Hepatocyte (in vitro differentiated cells): ENCODE results near the gene IL23R. TPM values are rescaled to one million over a fixed set of nuclear protein-coding genes. Genes with fewer than 3 reads are reported as not detected.

Experiments
- DNase-seq: peaks from one replicate; pipeline ENCODE4 v3.0.0-alpha.2; 2016; ENCODE audit warnings: low spot score
- H2AFZ ChIP-seq: fragments of 200-600 bp; sonication (generic); 2 replicates; pipeline ENCODE4 v1.6.0; 2016; ENCODE audit warnings: antibody characterized with exemption, mild to moderate bottlenecking
- H3K27ac ChIP-seq: fragments of 200-600 bp; sonication (generic); 2 replicates; pipeline ENCODE4 v1.5.1; 2016; ENCODE audit warnings: mild to moderate bottlenecking
- H3K27me3 ChIP-seq: fragments of 200-600 bp; sonication (generic); 2 replicates; pipeline ENCODE4 v1.6.1; 2016
- H3K36me3 ChIP-seq: fragments of 200-600 bp; sonication (generic); replicated peaks from 2 replicates; pipeline ENCODE4 v1.5.1; 2016; ENCODE audit warnings: low read depth; ENCODE audit not compliant: insufficient read depth
- H3K4me1 ChIP-seq: fragments of 200-600 bp; sonication (generic); 2 replicates; pipeline ENCODE4 v1.5.1; 2016; ENCODE audit warnings: mild to moderate bottlenecking, moderate library complexity; ENCODE audit not compliant: insufficient read depth
- H3K4me2 ChIP-seq: fragments of 200-600 bp; sonication (generic); 2 replicates; pipeline ENCODE4 v1.6.0; 2016
- H3K4me3 ChIP-seq: fragments of 200-600 bp; sonication (generic); 2 replicates; pipeline ENCODE4 v1.5.1; 2016; ENCODE audit warnings: mild to moderate bottlenecking
- H3K79me2 ChIP-seq: fragments of 200-600 bp; sonication (generic); 2 replicates; pipeline ENCODE4 v1.6.0; 2017; ENCODE audit warnings: mild to moderate bottlenecking
- H3K9me2 ChIP-seq: fragments of 200-600 bp; sonication (generic); replicated peaks from 2 replicates; pipeline ENCODE4 v1.6.0; 2017; ENCODE audit warnings: mild to moderate bottlenecking; ENCODE audit not compliant: insufficient read depth
- H3K9me3 ChIP-seq: fragments of 200-600 bp; sonication (generic); 2 replicates; pipeline ENCODE4 v1.5.1; 2016; ENCODE audit warnings: low read depth, mild to moderate bottlenecking
- H4K20me1 ChIP-seq: fragments of 200-600 bp; sonication (generic); 2 replicates; pipeline ENCODE4 v1.6.0; 2016; ENCODE audit warnings: mild to moderate bottlenecking; ENCODE audit not compliant: insufficient read depth, poor library complexity, severe bottlenecking
- EZH2 ChIP-seq: fragments of 200-600 bp; sonication (generic); IDR thresholded peaks from 2 replicates; pipeline ENCODE4 v1.6.1; 2016; ENCODE audit warnings: antibody characterized with exemption, mild to moderate bottlenecking, borderline replicate concordance
- EZH2phosphoT487 ChIP-seq: fragments of 200-600 bp; sonication (generic); IDR thresholded peaks from one replicate; pipeline ENCODE4 v1.6.1; 2018; ENCODE audit warnings: antibody characterized with exemption, mild to moderate bottlenecking, low read depth, moderate library complexity; ENCODE audit not compliant: unreplicated experiment, severe bottlenecking
- WGBS: methylation state at CpG from one replicate; pipeline ENCODE4 v1.1.6; 2016; ENCODE audit warnings: low lambda C conversion rate; ENCODE audit errors: missing lambda C conversion rate; 5-methylcytosine and 5-hydroxymethylcytosine counted together
- polyA plus RNA-seq: library from polyadenylated mRNA; unstranded; fragments of >200 nt; fragmentation: Nextera tagmentation; extraction: Ambion mirVana; gene quantifications from 2 replicates; pipeline ENCODE4 v1.2.1, GENCODE V29; 2016
- total RNA-seq: library from RNA; depleted of rRNA; stranded (reverse); fragments of >200 nt; gene quantifications from 2 replicates; pipeline ENCODE4 v1.2.3, GENCODE V29; 2014
- TF ChIP-seq, protein P1 (sequence below): fragments of 200-600 bp; sonication (generic); IDR thresholded peaks from 2 replicates; pipeline ENCODE4 v1.5.1; 2016; ENCODE audit warnings: antibody characterized with exemption, mild to moderate bottlenecking; ENCODE audit not compliant: poor library complexity

IL23R gene, protein sequence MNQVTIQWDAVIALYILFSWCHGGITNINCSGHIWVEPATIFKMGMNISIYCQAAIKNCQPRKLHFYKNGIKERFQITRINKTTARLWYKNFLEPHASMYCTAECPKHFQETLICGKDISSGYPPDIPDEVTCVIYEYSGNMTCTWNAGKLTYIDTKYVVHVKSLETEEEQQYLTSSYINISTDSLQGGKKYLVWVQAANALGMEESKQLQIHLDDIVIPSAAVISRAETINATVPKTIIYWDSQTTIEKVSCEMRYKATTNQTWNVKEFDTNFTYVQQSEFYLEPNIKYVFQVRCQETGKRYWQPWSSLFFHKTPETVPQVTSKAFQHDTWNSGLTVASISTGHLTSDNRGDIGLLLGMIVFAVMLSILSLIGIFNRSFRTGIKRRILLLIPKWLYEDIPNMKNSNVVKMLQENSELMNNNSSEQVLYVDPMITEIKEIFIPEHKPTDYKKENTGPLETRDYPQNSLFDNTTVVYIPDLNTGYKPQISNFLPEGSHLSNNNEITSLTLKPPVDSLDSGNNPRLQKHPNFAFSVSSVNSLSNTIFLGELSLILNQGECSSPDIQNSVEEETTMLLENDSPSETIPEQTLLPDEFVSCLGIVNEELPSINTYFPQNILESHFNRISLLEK
- total RNA-seq (0.20 and 0.96 TPM in 2 replicates), polyA plus RNA-seq (0.16 TPM in 1 of 2 replicates, not detected in the other)

DNA sequence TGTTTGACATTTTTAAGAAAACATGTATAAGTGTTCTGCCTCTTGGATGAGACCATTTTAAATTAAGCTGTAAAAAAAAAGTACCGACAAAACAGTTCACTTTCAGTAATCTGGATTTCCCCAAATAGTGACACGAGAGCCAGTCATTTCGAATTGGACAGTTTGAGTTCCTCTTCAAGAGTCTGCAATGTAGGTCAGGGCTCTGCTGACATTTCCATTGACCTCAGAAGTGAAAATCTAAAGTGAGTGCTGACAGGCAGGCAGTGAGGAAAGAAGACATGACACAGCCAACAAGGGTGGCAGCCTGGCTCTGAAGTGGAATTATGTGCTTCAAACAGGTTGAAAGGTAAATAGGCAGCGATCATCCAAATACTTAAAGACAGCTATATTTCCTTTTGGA lies at the start of gene IL23R:
Gene IL23R (plus strand): TSS at position 259 of the 400 bp plus-strand sequence. CDS start 1,667 bp downstream, outside the sequence.
- Histone ChIP-seq H3K36me3 (no peaks in the 10 kb centered on the region), H3K9me2 (no peaks in the 10 kb centered on the region), H3K4me1 (peaks cover 2% of the 10 kb centered on the region), H3K79me2 (no peaks in the 10 kb centered on the region), H2AFZ (no peak within 1 kb of the TSS), H3K4me3 (no peak within 1 kb of the TSS), H3K27ac (no peak within 1 kb of the TSS), H3K9me3 (no peaks in the 10 kb centered on the region), H4K20me1 (no peaks in the 10 kb centered on the region), H3K4me2 (no peak within 1 kb of the TSS), H3K27me3 (no peaks in the 10 kb centered on the region)
- TF ChIP-seq, protein P1, sequence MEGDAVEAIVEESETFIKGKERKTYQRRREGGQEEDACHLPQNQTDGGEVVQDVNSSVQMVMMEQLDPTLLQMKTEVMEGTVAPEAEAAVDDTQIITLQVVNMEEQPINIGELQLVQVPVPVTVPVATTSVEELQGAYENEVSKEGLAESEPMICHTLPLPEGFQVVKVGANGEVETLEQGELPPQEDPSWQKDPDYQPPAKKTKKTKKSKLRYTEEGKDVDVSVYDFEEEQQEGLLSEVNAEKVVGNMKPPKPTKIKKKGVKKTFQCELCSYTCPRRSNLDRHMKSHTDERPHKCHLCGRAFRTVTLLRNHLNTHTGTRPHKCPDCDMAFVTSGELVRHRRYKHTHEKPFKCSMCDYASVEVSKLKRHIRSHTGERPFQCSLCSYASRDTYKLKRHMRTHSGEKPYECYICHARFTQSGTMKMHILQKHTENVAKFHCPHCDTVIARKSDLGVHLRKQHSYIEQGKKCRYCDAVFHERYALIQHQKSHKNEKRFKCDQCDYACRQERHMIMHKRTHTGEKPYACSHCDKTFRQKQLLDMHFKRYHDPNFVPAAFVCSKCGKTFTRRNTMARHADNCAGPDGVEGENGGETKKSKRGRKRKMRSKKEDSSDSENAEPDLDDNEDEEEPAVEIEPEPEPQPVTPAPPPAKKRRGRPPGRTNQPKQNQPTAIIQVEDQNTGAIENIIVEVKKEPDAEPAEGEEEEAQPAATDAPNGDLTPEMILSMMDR: no peak
- TF ChIP-seq EZH2 (no peak), EZH2phosphoT487 (no peak)
- no peak for DNase-seq
- 78% methylated on average over 4 of the region's 4 CpGs for WGBS

DNA sequence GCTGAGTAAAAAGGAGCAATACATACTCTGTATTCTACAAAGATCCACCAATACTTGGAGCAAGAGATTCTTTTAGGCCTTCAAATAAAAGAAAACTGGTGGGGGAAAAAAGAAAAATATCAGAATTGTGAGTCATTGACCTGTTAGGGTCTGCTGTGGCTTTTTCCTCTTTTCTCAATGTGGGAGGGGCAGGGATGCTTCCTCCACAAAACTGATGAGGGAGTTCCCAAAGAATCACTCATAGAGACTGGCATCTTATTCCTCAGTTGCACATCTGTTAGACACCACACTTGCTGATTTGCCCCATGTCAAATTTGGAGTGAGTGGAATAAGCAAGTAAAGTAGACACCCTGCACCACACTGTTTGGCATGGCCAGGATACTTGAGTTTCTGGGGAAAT lies 48.1 kb upstream of the IL23R start:
- Histone ChIP-seq H3K27me3 (no peaks in the 10 kb centered on the region), H3K4me1 (no peaks in the 10 kb centered on the region), H3K27ac (no peak overlapping the region), H3K4me3 (no peak overlapping the region), H3K79me2 (no peaks in the 10 kb centered on the region), H3K36me3 (no peaks in the 10 kb centered on the region), H2AFZ (no peak overlapping the region), H4K20me1 (no peaks in the 10 kb centered on the region), H3K9me2 (no peaks in the 10 kb centered on the region), H3K9me3 (no peaks in the 10 kb centered on the region), H3K4me2 (no peak overlapping the region)
- DNase-seq: no peak
- TF ChIP-seq EZH2: no peak
- TF ChIP-seq, protein P1: no peak
- no peak for TF ChIP-seq EZH2phosphoT487

DNA sequence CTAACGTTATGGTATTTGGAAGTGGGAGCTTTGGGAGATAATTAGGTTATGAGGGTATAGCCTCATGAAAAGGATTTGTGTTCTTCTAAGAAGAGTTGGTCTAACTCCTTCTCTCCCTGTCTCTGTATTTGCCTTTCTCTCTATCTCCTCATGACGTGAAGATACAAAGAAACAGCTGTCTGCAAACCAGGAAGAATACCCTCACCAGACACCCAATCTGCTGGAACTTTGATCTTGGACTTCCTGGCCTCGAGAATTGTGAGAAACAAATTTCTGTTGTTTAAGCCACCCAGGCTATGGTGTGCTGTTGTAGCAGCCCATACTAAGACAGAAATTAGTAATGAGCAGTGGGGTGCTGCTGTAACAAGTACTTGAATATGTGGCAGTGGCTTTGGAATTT lies 47.6 kb upstream of the IL23R start:
- H3K4me3 ChIP-seq: no peak overlapping the region
- H3K4me2 ChIP-seq: no peak overlapping the region
- H3K27me3 ChIP-seq: no peaks in the 10 kb centered on the region
- H3K27ac ChIP-seq: no peak overlapping the region
- H4K20me1 ChIP-seq: no peaks in the 10 kb centered on the region
- H3K79me2 ChIP-seq: no peaks in the 10 kb centered on the region
- no peak for TF ChIP-seq EZH2phosphoT487
- TF ChIP-seq, protein P1: no peak
- TF ChIP-seq EZH2: no peak
- DNase-seq: no peak
- H3K9me2 ChIP-seq: no peaks in the 10 kb centered on the region
- H2AFZ ChIP-seq: no peak overlapping the region
- no peaks in the 10 kb centered on the region for H3K9me3 ChIP-seq
- H3K36me3 ChIP-seq: no peaks in the 10 kb centered on the region
- 56% methylated on average over 3 of the region's 3 CpGs for WGBS
- H3K4me1 ChIP-seq: no peaks in the 10 kb centered on the region
